IPS-15b (cell line): Measurements from ENCODE around the gene CTR9.

Source experiments
- H3K27me3 ChIP-seq: one replicate; pipeline ENCODE4 v1.6.1; 2013; ENCODE audit warnings: low read length; ENCODE audit not compliant: control insufficient read depth, insufficient read depth
- H3K36me3 ChIP-seq: one replicate; pipeline ENCODE4 v1.6.1; 2013; ENCODE audit warnings: low read length; ENCODE audit not compliant: control insufficient read depth, insufficient read depth
- H3K4me1 ChIP-seq: one replicate; pipeline ENCODE4 v1.6.1; 2013; ENCODE audit warnings: mild to moderate bottlenecking, low read length; ENCODE audit not compliant: control insufficient read depth, insufficient read depth
- H3K4me3 ChIP-seq: one replicate; pipeline ENCODE4 v1.5.1; 2013; ENCODE audit warnings: low read depth, low read length
- H3K9ac ChIP-seq: one replicate; pipeline ENCODE4 v1.6.1; 2013; ENCODE audit warnings: low read depth, mild to moderate bottlenecking, low read length
- H3K9me3 ChIP-seq: one replicate; pipeline ENCODE4 v1.6.1; 2013; ENCODE audit warnings: mild to moderate bottlenecking, low read length; ENCODE audit not compliant: control insufficient read depth, insufficient read depth

The CTR9 gene

GRCh38 chr11:10746871-10747270, 4.2 kb upstream of the CTR9 start:
- no peak overlapping the region for H3K4me3 ChIP-seq
- no peaks in the 10 kb centered on the region for H3K9me3 ChIP-seq
- H3K27me3 ChIP-seq = no peaks in the 10 kb centered on the region
- H3K9ac ChIP-seq = no peak overlapping the region
- H3K36me3 ChIP-seq = no peaks in the 10 kb centered on the region
- no peaks in the 10 kb centered on the region for H3K4me1 ChIP-seq

DNA sequence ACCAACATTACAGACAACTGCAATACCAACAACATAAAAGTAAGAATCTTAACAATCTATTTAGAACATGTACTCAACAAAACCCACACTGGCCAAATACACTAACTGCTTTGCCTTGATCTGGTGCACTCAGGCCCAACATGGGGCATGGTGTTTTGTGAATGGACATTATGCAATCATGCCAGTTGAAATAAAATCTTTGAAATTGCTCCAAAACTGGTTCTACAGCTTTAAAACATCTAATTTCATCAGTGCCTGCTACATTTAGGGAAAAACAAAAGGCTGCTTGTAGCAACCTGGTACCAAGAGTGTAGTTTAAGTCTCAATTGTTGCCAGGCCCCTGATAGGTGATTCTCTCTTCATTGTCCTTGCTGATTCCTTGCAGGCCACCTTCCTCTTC, 3.3 kb upstream of the CTR9 start:
- Histone ChIP-seq H3K9ac (no peak overlapping the region), H3K36me3 (no peaks in the 10 kb centered on the region), H3K4me1 (peaks cover 6% of the 10 kb centered on the region), H3K4me3 (no peak overlapping the region), H3K9me3 (no peaks in the 10 kb centered on the region), H3K27me3 (no peaks in the 10 kb centered on the region)

GRCh38 chr11:10749476-10749875, 1.6 kb upstream of the CTR9 start:
- Histone ChIP-seq H3K4me1 (peaks cover 6% of the 10 kb centered on the region), H3K9ac (no peak overlapping the region)

GRCh38 chr11:10751581-10751940, 515 bp downstream of the CTR9 start:
- peak overlapping the region; percentile 97 for H3K4me3 ChIP-seq

More at GRCh38 chr11:10749476-10749875, 1.6 kb upstream of the CTR9 start:
- H3K4me3 ChIP-seq = no peak overlapping the region
- H3K36me3 ChIP-seq = no peaks in the 10 kb centered on the region
- H3K9me3 ChIP-seq = no peaks in the 10 kb centered on the region
- H3K27me3 ChIP-seq = no peaks in the 10 kb centered on the region

GRCh38 chr11:10752061-10752460, 1.0 kb downstream of the CTR9 start:
- peak overlapping the region; percentile 97 for H3K4me3 ChIP-seq
- H3K36me3 ChIP-seq = peaks cover 4% of the 10 kb centered on the region
- peaks cover 6% of the 10 kb centered on the region for H3K4me1 ChIP-seq
- H3K9ac ChIP-seq = no peak overlapping the region
- H3K9me3 ChIP-seq = no peaks in the 10 kb centered on the region
- H3K27me3 ChIP-seq = no peaks in the 10 kb centered on the region

More at GRCh38 chr11:10751581-10751940, 515 bp downstream of the CTR9 start:
- peaks cover 6% of the 10 kb centered on the region for H3K4me1 ChIP-seq
- peaks cover 4% of the 10 kb centered on the region for H3K36me3 ChIP-seq
- H3K9ac ChIP-seq = peak overlapping the region; percentile 82
- H3K9me3 ChIP-seq = no peaks in the 10 kb centered on the region
- H3K27me3 ChIP-seq = no peaks in the 10 kb centered on the region

- Histone ChIP-seq H3K9ac (no peak overlapping the region), H3K4me1 (peaks cover 6% of the 10 kb centered on the region), H3K4me3 (peak overlapping the region; percentile 97), H3K27me3 (no peaks in the 10 kb centered on the region), H3K36me3 (peaks cover 4% of the 10 kb centered on the region), H3K9me3 (no peaks in the 10 kb centered on the region)
Observed at GRCh38 chr11:10752486-10752885, 1.4 kb downstream of the CTR9 start.

DNA sequence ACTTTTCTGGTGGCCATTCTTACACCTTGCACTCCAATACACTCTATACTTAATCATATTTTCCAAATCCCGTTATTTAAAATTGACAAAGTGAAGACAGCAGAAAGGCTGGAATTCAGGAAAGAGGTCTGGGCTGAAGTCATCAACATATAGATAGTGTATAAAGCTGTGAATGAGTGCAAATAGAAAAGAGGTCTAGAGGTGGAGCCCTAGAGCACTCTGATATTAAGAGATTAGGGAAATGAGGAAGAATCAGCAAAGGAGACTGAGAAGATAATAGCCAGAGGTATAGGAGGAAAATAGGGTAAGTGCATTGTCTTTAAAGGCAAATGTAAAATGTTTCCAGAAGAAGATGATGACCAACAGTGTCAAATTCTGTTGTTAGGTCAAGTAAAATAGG, 7.9 kb downstream of the CTR9 start:
- Histone ChIP-seq H3K36me3 (peaks cover 9% of the 10 kb centered on the region), H3K27me3 (no peaks in the 10 kb centered on the region), H3K4me1 (no peaks in the 10 kb centered on the region), H3K4me3 (no peak overlapping the region), H3K9ac (no peak overlapping the region), H3K9me3 (no peaks in the 10 kb centered on the region)

DNA sequence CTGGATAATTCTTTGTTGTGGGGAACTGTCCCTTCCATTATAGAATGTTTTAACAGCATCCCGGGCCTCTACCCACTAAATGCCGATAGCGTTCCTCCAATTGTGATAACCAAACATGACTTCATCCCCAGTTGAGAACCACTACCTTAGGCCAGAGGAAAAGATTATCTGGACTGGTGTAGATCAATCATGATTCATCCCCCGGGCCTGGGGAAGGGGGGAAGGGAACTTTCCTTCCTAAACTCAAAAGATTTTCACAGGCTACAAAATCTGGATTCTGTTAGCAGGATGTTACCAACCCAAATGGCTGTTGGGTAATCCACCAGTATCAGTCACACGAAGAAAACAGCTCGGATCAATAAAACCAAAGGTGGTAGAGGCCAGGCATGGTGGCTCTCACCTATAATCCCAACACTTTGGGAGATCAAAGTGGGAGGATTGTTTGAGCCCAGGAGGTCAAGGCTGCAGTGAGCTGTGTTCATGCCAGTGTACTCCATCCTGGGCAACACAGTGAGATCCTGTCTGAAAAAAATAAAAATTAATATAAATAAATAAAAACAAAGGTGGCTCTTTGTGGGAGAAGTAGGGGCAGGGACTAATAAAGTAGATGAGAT, 10.1 kb downstream of the CTR9 start:
- H3K36me3 ChIP-seq = peaks cover 5% of the 10 kb centered on the region

GRCh38 chr11:10762185-10762584, 11.1 kb downstream of the CTR9 start:
- H3K4me1 ChIP-seq = peaks cover 2% of the 10 kb centered on the region
- no peak overlapping the region for H3K4me3 ChIP-seq
- H3K27me3 ChIP-seq = no peaks in the 10 kb centered on the region
- H3K36me3 ChIP-seq = peaks cover 5% of the 10 kb centered on the region
- H3K9me3 ChIP-seq = no peaks in the 10 kb centered on the region
- no peak overlapping the region for H3K9ac ChIP-seq

More for the DNA sequence above, 10.1 kb downstream of the CTR9 start:
- Histone ChIP-seq H3K4me3 (no peak overlapping the region), H3K27me3 (no peaks in the 10 kb centered on the region), H3K9me3 (no peaks in the 10 kb centered on the region), H3K9ac (no peak overlapping the region), H3K4me1 (no peaks in the 10 kb centered on the region)

- H3K36me3 ChIP-seq = peaks cover 5% of the 10 kb centered on the region
- peaks cover 2% of the 10 kb centered on the region for H3K4me1 ChIP-seq
- H3K9me3 ChIP-seq = no peaks in the 10 kb centered on the region
- H3K27me3 ChIP-seq = no peaks in the 10 kb centered on the region
- H3K9ac ChIP-seq = no peak overlapping the region
- H3K4me3 ChIP-seq = no peak overlapping the region
Observed at GRCh38 chr11:10762913-10763421, 11.9 kb downstream of the CTR9 start.

GRCh38 chr11:10763766-10764165, 12.7 kb downstream of the CTR9 start:
- H3K27me3 ChIP-seq = no peaks in the 10 kb centered on the region
- no peak overlapping the region for H3K9ac ChIP-seq
- H3K9me3 ChIP-seq = no peaks in the 10 kb centered on the region
- H3K4me3 ChIP-seq = no peak overlapping the region
- H3K4me1 ChIP-seq = peaks cover 2% of the 10 kb centered on the region
- H3K36me3 ChIP-seq = peaks cover 5% of the 10 kb centered on the region

GRCh38 chr11:10764412-10764811, 13.4 kb downstream of the CTR9 start:
- no peak overlapping the region for H3K4me3 ChIP-seq
- peaks cover 2% of the 10 kb centered on the region for H3K36me3 ChIP-seq
- no peaks in the 10 kb centered on the region for H3K9me3 ChIP-seq
- H3K9ac ChIP-seq = no peak overlapping the region
- H3K4me1 ChIP-seq = peaks cover 2% of the 10 kb centered on the region
- no peaks in the 10 kb centered on the region for H3K27me3 ChIP-seq
